Tibial nerve (tissue), 3 donors: ENCODE measurements around the gene TH.

Experiments used
- CTCF ChIP-seq, 5 experiments: fragments of 200-600 bp in 3 of 5; fragments of 450-650 bp in 2 of 5; sonication (generic) in 3 of 5; IDR thresholded peaks; one replicate each; pipeline ENCODE4 v1.5.1; 2016 to 2019; ENCODE audit warnings: antibody characterized with exemption in 5 of 5, mild to moderate bottlenecking in 3 of 5, moderate library complexity in 2 of 5
- POLR2A ChIP-seq, 2 donors: fragments of 450-650 bp; IDR thresholded peaks; one replicate each; pipeline ENCODE4 v1.6.1; 2017; ENCODE audit warnings: antibody characterized with exemption in 2 of 2, mild to moderate bottlenecking in 2 of 2, moderate library complexity in 2 of 2

DNA sequence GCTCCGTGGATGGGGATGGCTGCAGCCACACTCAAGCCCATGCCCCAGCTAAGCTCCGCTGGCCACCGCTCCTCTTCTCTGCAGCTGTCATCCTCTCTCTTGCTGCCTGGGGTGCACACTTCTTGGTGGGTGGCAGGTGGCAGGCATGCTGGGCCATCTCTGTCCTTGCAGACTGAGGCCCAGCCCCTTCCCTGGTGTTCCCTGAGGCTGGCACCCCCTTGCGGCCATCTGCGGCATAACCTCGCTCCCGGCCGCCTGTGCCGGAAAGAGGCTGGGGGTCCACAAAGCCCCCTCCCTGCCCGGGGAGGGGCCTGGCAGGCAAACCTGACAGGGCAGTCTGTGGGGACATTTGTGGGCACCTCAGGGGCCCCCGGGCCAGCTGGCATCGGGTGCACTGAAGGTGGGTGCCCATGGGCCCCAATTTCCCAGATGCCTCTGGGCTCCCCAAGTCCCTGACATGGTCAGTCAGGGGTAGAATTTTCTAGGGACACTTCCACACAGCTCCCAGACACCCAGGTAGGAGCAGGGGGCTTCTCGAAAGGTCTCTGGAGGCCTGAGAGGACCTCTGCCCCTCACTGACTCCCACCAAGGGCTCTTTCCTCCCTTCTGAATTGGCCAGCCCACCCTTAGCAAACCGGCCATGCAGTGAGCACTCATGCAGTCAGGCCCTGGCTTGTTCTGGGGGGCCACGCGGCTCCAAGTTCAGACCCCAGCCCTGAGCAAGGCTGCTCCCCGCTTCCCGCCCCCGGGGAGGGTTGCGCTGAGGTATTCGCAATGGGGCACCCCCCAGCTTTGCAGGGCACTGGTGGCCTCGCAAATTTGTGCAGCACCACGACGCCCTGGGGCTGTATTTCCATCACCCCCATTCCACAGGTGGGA lies 23.5 kb upstream of the TH start:
- no peak for TF ChIP-seq POLR2A (IDR thresholded peaks at IDR 0.05)
- TF ChIP-seq CTCF (IDR thresholded peaks at IDR 0.05): peak; percentile 66 to 79 (median 69)
